Bronchial epithelial cell (primary cell): ENCODE measurements around the gene SEMA6B. TPM values are rescaled to one million over a fixed set of nuclear protein-coding genes. Genes with fewer than 3 reads are reported as not detected.
A peak's percentile ranks its signal among the peaks of the same experiment; 100 is the strongest.

Experiments
- DNase-seq: peaks from one replicate; pipeline ENCODE4 v3.0.0-alpha.2; 2010; ENCODE audit warnings: low read depth
- FAIRE-seq: peaks from 2 replicates; lab custom pipeline; 2011; peaks lifted over from hg19 to GRCh38; lab: Jason Lieb, UNC
- H3K27me3 ChIP-seq: 2 replicates; pipeline ENCODE4 v1.5.1; 2011; ENCODE audit warnings: low read length; ENCODE audit not compliant: control insufficient read depth, insufficient read depth
- H3K36me3 ChIP-seq: 2 replicates; pipeline ENCODE4 v1.5.1; 2011; ENCODE audit warnings: low read length; ENCODE audit not compliant: control insufficient read depth, insufficient read depth
- H3K4me3 ChIP-seq: 2 replicates; pipeline ENCODE4 v1.5.1; 2011; ENCODE audit warnings: mild to moderate bottlenecking, low read depth, low read length, control low read depth
- total RNA-seq: library from RNA; depleted of rRNA; stranded (reverse); fragments of >200 nt; gene quantifications from 2 replicates; pipeline ENCODE4 v1.2.1, GENCODE V29; 2014
- TF ChIP-seq, protein P1 (sequence below): IDR thresholded peaks from 2 replicates; pipeline ENCODE4 v1.5.1; 2011; ENCODE audit warnings: mild to moderate bottlenecking, moderate library complexity, low read length, control low read depth, inconsistent platforms; ENCODE audit not compliant: insufficient read depth, severe bottlenecking

Gene SEMA6B
- total RNA-seq, 1 donor from 2014 or later, result under 0.01 TPM

- H3K27me3 ChIP-seq, result peaks cover 26% of the 10 kb centered on the region
- no peak overlapping the region for H3K4me3 ChIP-seq
- TF ChIP-seq, protein P1, sequence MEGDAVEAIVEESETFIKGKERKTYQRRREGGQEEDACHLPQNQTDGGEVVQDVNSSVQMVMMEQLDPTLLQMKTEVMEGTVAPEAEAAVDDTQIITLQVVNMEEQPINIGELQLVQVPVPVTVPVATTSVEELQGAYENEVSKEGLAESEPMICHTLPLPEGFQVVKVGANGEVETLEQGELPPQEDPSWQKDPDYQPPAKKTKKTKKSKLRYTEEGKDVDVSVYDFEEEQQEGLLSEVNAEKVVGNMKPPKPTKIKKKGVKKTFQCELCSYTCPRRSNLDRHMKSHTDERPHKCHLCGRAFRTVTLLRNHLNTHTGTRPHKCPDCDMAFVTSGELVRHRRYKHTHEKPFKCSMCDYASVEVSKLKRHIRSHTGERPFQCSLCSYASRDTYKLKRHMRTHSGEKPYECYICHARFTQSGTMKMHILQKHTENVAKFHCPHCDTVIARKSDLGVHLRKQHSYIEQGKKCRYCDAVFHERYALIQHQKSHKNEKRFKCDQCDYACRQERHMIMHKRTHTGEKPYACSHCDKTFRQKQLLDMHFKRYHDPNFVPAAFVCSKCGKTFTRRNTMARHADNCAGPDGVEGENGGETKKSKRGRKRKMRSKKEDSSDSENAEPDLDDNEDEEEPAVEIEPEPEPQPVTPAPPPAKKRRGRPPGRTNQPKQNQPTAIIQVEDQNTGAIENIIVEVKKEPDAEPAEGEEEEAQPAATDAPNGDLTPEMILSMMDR, result no peak
- H3K36me3 ChIP-seq, result no peaks in the 10 kb centered on the region
- no peak for FAIRE-seq
- no peak for DNase-seq
Measured at GRCh38 chr19:4578552-4579248, 19.2 kb upstream of the SEMA6B start.

- FAIRE-seq, result no peak
- no peak for DNase-seq
- TF ChIP-seq, protein P1, result no peak
- peaks cover 25% of the 10 kb centered on the region for H3K27me3 ChIP-seq
- H3K4me3 ChIP-seq, result no peak overlapping the region
- no peaks in the 10 kb centered on the region for H3K36me3 ChIP-seq
Measured at GRCh38 chr19:4577020-4577782, 17.7 kb upstream of the SEMA6B start.

- DNase-seq (peak; percentile 27), FAIRE-seq (no peak)
- H3K36me3 ChIP-seq, result no peaks in the 10 kb centered on the region
- H3K27me3 ChIP-seq, result peaks cover 20% of the 10 kb centered on the region
- TF ChIP-seq, protein P1, result peak; percentile 71
- H3K4me3 ChIP-seq, result no peak overlapping the region
Measured at GRCh38 chr19:4576016-4576933, 16.8 kb upstream of the SEMA6B start.

- peak; percentile 42 for DNase-seq
- no peak for FAIRE-seq
- TF ChIP-seq, protein P1, result no peak
- Histone ChIP-seq H3K27me3 (peaks cover 19% of the 10 kb centered on the region), H3K36me3 (no peaks in the 10 kb centered on the region), H3K4me3 (no peak overlapping the region)
Measured at GRCh38 chr19:4575267-4576015, 16.0 kb upstream of the SEMA6B start.

- Histone ChIP-seq H3K4me3 (no peak overlapping the region), H3K36me3 (no peaks in the 10 kb centered on the region), H3K27me3 (peaks cover 2% of the 10 kb centered on the region)
- FAIRE-seq, result no peak
- DNase-seq, result no peak
- TF ChIP-seq, protein P1, result no peak
Measured at GRCh38 chr19:4573682-4574081, 14.2 kb upstream of the SEMA6B start.
